ENCODE results near the gene SFXN1.

DNA sequence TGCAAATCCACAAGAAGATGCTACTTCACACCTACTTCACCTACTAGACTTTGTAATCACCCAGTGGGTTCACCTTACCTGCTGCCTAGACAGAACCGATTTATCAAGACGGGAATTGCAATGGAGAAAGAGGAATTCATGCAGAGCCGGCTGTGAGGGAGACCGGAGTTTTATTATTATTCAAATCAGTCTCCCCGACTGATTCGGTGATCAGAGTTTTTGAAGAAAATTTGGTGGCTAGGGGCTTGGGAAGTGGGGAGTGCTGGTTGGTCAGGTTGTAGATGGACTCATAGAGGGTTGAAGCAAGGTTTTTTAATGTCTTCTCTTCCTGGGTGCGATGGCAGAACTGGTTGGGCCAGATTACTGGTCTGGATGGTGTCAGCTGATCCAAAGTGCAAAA is 23.4 kb downstream of the SFXN1 start:
- TF ChIP-seq TAF1 (IDR thresholded peaks at IDR 0.05; ENCODE audit: low read depth) (no peak), EP300 (IDR thresholded peaks at IDR 0.05; ENCODE audit: borderline replicate concordance) (no peak)
- TF ChIP-seq, protein P1, sequence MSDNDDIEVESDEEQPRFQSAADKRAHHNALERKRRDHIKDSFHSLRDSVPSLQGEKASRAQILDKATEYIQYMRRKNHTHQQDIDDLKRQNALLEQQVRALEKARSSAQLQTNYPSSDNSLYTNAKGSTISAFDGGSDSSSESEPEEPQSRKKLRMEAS (IDR thresholded peaks at IDR 0.05) = no peak

Data from Ishikawa (cell line).